Measurements from ENCODE around the gene COMT.

COMT gene

DNA sequence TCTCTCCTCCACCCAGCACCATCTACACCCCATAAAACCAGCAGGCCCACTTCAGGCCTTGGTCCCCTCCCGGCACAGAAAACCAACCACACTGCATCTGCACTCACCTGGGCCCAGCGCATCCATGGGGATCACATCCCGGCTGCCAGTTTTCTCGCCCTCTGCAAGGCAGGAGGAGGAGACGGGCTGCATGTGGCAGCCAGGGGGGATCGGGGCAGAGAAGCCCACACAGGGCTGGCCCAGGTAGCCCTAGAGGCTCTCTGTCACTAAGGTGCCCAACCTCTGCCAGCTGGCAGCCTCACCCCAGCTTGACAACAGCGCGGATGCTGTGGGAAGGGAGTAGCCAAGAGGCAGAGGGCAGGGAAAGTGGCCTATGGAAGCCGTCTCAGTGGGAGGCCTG, 30.7 kb downstream of the COMT start:
- Histone ChIP-seq H3K9me3 (ENCODE audit: insufficient read depth, low read depth, low read length) (no peaks in the 10 kb centered on the region), H3K27me3 (ENCODE audit: insufficient read depth, low read length, poor library complexity, severe bottlenecking) (no peaks in the 10 kb centered on the region), H4K20me1 (ENCODE audit: insufficient read depth, low read length, poor library complexity, severe bottlenecking) (peaks cover 5% of the 10 kb centered on the region), H3K9ac (ENCODE audit: low read depth, low read length, poor library complexity, severe bottlenecking) (no peak overlapping the region), H3K4me2 (ENCODE audit: low read depth, low read length, poor library complexity, severe bottlenecking) (no peak overlapping the region), H3K79me2 (ENCODE audit: insufficient read depth, low read length) (no peaks in the 10 kb centered on the region), H3K4me1 (ENCODE audit: insufficient read depth, low read length, poor library complexity, severe bottlenecking) (peaks cover 26% of the 10 kb centered on the region), H3K4me3 (ENCODE audit: low read length, poor library complexity, severe bottlenecking) (no peak overlapping the region), H3K36me3 (ENCODE audit: insufficient read depth, low read length) (peaks cover 6% of the 10 kb centered on the region; the same call in 1 of the 2 replicates), H3K9me2 (replicated peaks; ENCODE audit: low read depth, low read length) (no peaks in the 10 kb centered on the region), H3F3A (ENCODE audit: low read depth) (0 out of 2 replicates have a peak, but pooled peaks cover 5% of the 10 kb centered on the region), H2AFZ (ENCODE audit: low read length) (no peak overlapping the region)
- TF ChIP-seq EZH2phosphoT487 (IDR thresholded peaks at IDR 0.05; ENCODE audit: borderline replicate concordance), result no peak
- TF ChIP-seq, protein P1, sequence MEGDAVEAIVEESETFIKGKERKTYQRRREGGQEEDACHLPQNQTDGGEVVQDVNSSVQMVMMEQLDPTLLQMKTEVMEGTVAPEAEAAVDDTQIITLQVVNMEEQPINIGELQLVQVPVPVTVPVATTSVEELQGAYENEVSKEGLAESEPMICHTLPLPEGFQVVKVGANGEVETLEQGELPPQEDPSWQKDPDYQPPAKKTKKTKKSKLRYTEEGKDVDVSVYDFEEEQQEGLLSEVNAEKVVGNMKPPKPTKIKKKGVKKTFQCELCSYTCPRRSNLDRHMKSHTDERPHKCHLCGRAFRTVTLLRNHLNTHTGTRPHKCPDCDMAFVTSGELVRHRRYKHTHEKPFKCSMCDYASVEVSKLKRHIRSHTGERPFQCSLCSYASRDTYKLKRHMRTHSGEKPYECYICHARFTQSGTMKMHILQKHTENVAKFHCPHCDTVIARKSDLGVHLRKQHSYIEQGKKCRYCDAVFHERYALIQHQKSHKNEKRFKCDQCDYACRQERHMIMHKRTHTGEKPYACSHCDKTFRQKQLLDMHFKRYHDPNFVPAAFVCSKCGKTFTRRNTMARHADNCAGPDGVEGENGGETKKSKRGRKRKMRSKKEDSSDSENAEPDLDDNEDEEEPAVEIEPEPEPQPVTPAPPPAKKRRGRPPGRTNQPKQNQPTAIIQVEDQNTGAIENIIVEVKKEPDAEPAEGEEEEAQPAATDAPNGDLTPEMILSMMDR (conservative IDR thresholded peaks at IDR 0.05; ENCODE audit: low read length), result no peak

- 0 out of 2 replicates have a peak, but pooled peaks cover 5% of the 10 kb centered on the region for H3F3A ChIP-seq (ENCODE audit: low read depth)
- TF ChIP-seq, protein P1 (conservative IDR thresholded peaks at IDR 0.05; ENCODE audit: low read length), result no peak
- no peak for TF ChIP-seq EZH2phosphoT487 (IDR thresholded peaks at IDR 0.05; ENCODE audit: borderline replicate concordance)
- H3K27me3 ChIP-seq (ENCODE audit: insufficient read depth, low read length, poor library complexity, severe bottlenecking), result no peaks in the 10 kb centered on the region
- no peaks in the 10 kb centered on the region for H3K9me2 ChIP-seq (replicated peaks; ENCODE audit: low read depth, low read length)
- H3K4me2 ChIP-seq (ENCODE audit: low read depth, low read length, poor library complexity, severe bottlenecking), result no peak overlapping the region
- H3K4me1 ChIP-seq (ENCODE audit: insufficient read depth, low read length, poor library complexity, severe bottlenecking), result peaks cover 26% of the 10 kb centered on the region
- no peaks in the 10 kb centered on the region for H3K9me3 ChIP-seq (ENCODE audit: insufficient read depth, low read depth, low read length)
- no peak overlapping the region for H2AFZ ChIP-seq (ENCODE audit: low read length)
- H3K79me2 ChIP-seq (ENCODE audit: insufficient read depth, low read length), result no peaks in the 10 kb centered on the region
- no peak overlapping the region for H3K4me3 ChIP-seq (ENCODE audit: low read length, poor library complexity, severe bottlenecking)
- no peak overlapping the region for H3K9ac ChIP-seq (ENCODE audit: low read depth, low read length, poor library complexity, severe bottlenecking)
- peaks cover 5% of the 10 kb centered on the region for H4K20me1 ChIP-seq (ENCODE audit: insufficient read depth, low read length, poor library complexity, severe bottlenecking)
- no peaks in the 10 kb centered on the region; the same call in 1 of the 2 replicates for H3K36me3 ChIP-seq (ENCODE audit: insufficient read depth, low read length)
Observed at GRCh38 chr22:19972652-19973550, 31.3 kb downstream of the COMT start.

DNA sequence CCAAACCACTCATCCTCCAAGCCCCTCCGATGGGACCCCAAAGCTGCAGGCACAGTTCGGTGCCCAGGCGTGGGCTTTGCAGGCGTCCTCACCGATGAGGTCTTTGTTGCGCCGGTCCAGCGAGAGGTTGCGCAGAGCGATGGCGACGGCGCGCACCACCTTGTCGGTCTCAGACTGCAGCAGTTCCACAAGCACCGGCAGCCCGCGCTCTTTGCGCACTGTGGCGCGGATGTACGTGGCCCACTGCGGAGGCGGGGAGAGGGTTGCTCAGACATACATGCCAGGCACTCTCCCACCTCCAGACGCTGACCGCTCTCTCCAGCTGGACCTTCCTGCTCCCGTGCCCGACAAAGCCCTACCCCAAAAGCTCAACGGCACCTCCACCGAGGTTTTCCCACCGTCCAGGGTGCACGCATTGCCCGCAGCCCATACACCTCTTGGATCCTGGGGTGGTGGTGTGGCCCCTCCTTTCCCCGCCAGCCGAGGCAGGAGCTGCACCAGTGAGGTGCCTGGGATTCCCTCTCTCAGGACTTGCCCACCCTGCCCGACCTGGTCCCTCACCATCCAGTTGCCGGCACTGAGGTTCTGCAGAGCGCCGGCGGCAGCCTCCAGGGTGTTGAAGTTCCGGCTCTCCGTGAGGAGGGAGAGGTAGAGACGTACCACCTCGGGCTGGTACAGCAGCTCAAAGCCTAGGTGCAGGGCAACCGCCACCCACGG, 32.1 kb downstream of the COMT start:
- Histone ChIP-seq H3K27me3 (ENCODE audit: insufficient read depth, low read length, poor library complexity, severe bottlenecking) (no peaks in the 10 kb centered on the region), H3K79me2 (ENCODE audit: insufficient read depth, low read length) (no peaks in the 10 kb centered on the region), H3F3A (ENCODE audit: low read depth) (0 out of 2 replicates have a peak, but pooled peaks cover 5% of the 10 kb centered on the region), H3K9me3 (ENCODE audit: insufficient read depth, low read depth, low read length) (no peaks in the 10 kb centered on the region), H3K9ac (ENCODE audit: low read depth, low read length, poor library complexity, severe bottlenecking) (no peak overlapping the region), H4K20me1 (ENCODE audit: insufficient read depth, low read length, poor library complexity, severe bottlenecking) (peaks cover 5% of the 10 kb centered on the region), H3K36me3 (ENCODE audit: insufficient read depth, low read length) (no peaks in the 10 kb centered on the region; the same call in 1 of the 2 replicates), H3K4me2 (ENCODE audit: low read depth, low read length, poor library complexity, severe bottlenecking) (peak overlapping the region; percentile 78), H3K9me2 (replicated peaks; ENCODE audit: low read depth, low read length) (no peaks in the 10 kb centered on the region), H3K4me3 (ENCODE audit: low read length, poor library complexity, severe bottlenecking) (no peak overlapping the region), H3K4me1 (ENCODE audit: insufficient read depth, low read length, poor library complexity, severe bottlenecking) (peaks cover 26% of the 10 kb centered on the region), H2AFZ (ENCODE audit: low read length) (no peak overlapping the region)
- TF ChIP-seq, protein P1 (conservative IDR thresholded peaks at IDR 0.05; ENCODE audit: low read length), result no peak
- TF ChIP-seq EZH2phosphoT487 (IDR thresholded peaks at IDR 0.05; ENCODE audit: borderline replicate concordance), result no peak

Data from Loucy (cell line).